ENCODE data around the gene LARGE1. TPM values are rescaled to one million over a fixed set of nuclear protein-coding genes. Genes with fewer than 3 reads are reported as not detected.

LARGE1 gene
- total and polyA plus RNA-seq, 11 donors: 31.2 to 211 (median 129) TPM

GRCh38 chr22:33515795-33516194 is 404.5 kb downstream of the LARGE1 start:
- H3K4me1 ChIP-seq: peaks cover 0 to 31% (median 14%) of the 10 kb centered on the region in 12 donors
- TF ChIP-seq CTCF (IDR thresholded peaks at IDR 0.05) (no peak), POLR2A (IDR thresholded peaks at IDR 0.05) (no peak)
- DNase-seq: peak in 2 of 5 donors; percentile 48 to 54

GRCh38 chr22:33513388-33514338 is 406.6 kb downstream of the LARGE1 start:
- DNase-seq (no peak), ATAC-seq (no peak)
- Histone ChIP-seq H3K27ac (no peak overlapping the region), H3K9me3 (no peaks in the 10 kb centered on the region), H3K27me3 (no peaks in the 10 kb centered on the region), H3K36me3 (no peaks in the 10 kb centered on the region), H3K4me1 (peaks cover 0 to 21% (median 8%) of the 10 kb centered on the region in 12 donors), H3K4me3 (no peak overlapping the region)
- 46 to 61% (median 57%) methylated on average over 7 of the region's 7 CpGs for WGBS, 4 donors
- intact Hi-C loops (cut with DNase I): loop anchor here in 6 of 10 donors (5.0 to 10.0 kb wide), 6 partner anchors 209 to 591 kb away; partner anchors contain the start of gene LARGE1 (in 2 of the 6)
- TF ChIP-seq CTCF (IDR thresholded peaks at IDR 0.05): no peak
- no peak for TF ChIP-seq POLR2A (IDR thresholded peaks at IDR 0.05)

More at GRCh38 chr22:33515795-33516194, 404.5 kb downstream of the LARGE1 start:
- no peak overlapping the region for H3K27ac ChIP-seq
- peaks cover 0 to under 1% (median 0%) of the 10 kb centered on the region in 12 donors for H3K9me3 ChIP-seq
- no peaks in the 10 kb centered on the region for H3K36me3 ChIP-seq
- no peak overlapping the region for H3K4me3 ChIP-seq
- H3K27me3 ChIP-seq: no peaks in the 10 kb centered on the region
- intact Hi-C loops (cut with DNase I): loop anchor here (5.0 to 10.0 kb wide), 9 partner anchors 211 to 592 kb away; partner anchors contain the start of gene LARGE1 (in 5 of the 10)
- ATAC-seq: peak in 1 of 4 donors; percentile 46
- 52 to 64% (median 58%) methylated on average over 8 of the region's 8 CpGs for WGBS, 4 donors

GRCh38 chr22:33512908-33513307 is 407.4 kb downstream of the LARGE1 start:
- no peak for ATAC-seq
- intact Hi-C loops (cut with DNase I): loop anchor here in 6 of 10 donors (5.0 to 10.0 kb wide), 6 partner anchors 208 to 592 kb away; partner anchors contain the start of gene LARGE1 (in 2 of the 6)
- WGBS, 4 donors: 47 to 57% (median 50%) methylated on average over 3 of the region's 3 CpGs

More at GRCh38 chr22:33512908-33513307, 407.4 kb downstream of the LARGE1 start:
- Histone ChIP-seq H3K27me3 (no peaks in the 10 kb centered on the region), H3K27ac (no peak overlapping the region), H3K4me1 (peaks cover 0 to 21% (median 6%) of the 10 kb centered on the region in 12 donors), H3K36me3 (no peaks in the 10 kb centered on the region), H3K4me3 (no peak overlapping the region), H3K9me3 (no peaks in the 10 kb centered on the region)
- no peak for TF ChIP-seq CTCF (IDR thresholded peaks at IDR 0.05)
- TF ChIP-seq POLR2A (IDR thresholded peaks at IDR 0.05): no peak
- no peak for DNase-seq
